DOHH2 (cell line): ENCODE data around the gene DOK7.

Experiments used
- H3F3A ChIP-seq: fragments of 200-600 bp; sonication (generic), shearing (Covaris generic); 2 replicates; pipeline ENCODE4 v1.6.0; 2016; ENCODE audit warnings: antibody characterized with exemption, mild to moderate bottlenecking; ENCODE audit not compliant: control insufficient read depth, insufficient read depth
- H3K27ac ChIP-seq: fragments of 200-600 bp; sonication (generic); 2 replicates; pipeline ENCODE4 v1.5.1; 2014; ENCODE audit warnings: low read depth, mild to moderate bottlenecking, low read length, moderate library complexity
- H3K27me3 ChIP-seq: fragments of 200-600 bp; sonication (generic); 2 replicates; pipeline ENCODE4 v1.6.1; 2014; ENCODE audit warnings: mild to moderate bottlenecking, low read length, mixed read lengths; ENCODE audit not compliant: control insufficient read depth
- H3K36me3 ChIP-seq: fragments of 200-600 bp; sonication (generic); 2 replicates; pipeline ENCODE4 v1.6.1; 2014; ENCODE audit warnings: mild to moderate bottlenecking, low read length, moderate library complexity, mixed read lengths; ENCODE audit not compliant: control insufficient read depth
- H3K4me1 ChIP-seq: fragments of 200-600 bp; sonication (generic); 2 replicates; pipeline ENCODE4 v1.6.1; 2014; ENCODE audit warnings: mild to moderate bottlenecking, low read length, mixed read lengths; ENCODE audit not compliant: control insufficient read depth
- H3K4me2 ChIP-seq: fragments of 200-600 bp; sonication (generic); 2 replicates; pipeline ENCODE4 v1.6.0; 2014; ENCODE audit warnings: mild to moderate bottlenecking, low read length, moderate library complexity
- H3K4me3 ChIP-seq: fragments of 200-600 bp; sonication (generic); 2 replicates; pipeline ENCODE4 v1.5.1; 2014; ENCODE audit warnings: mild to moderate bottlenecking, low read length, mixed read lengths
- H3K79me2 ChIP-seq: fragments of 200-600 bp; sonication (generic); 2 replicates; pipeline ENCODE4 v1.6.1; 2014; ENCODE audit warnings: mild to moderate bottlenecking, low read length, mixed read lengths; ENCODE audit not compliant: control insufficient read depth
- H3K9me2 ChIP-seq: fragments of 200-600 bp; sonication (generic); replicated peaks from 2 replicates; pipeline ENCODE4 v1.6.1; 2014; ENCODE audit warnings: mild to moderate bottlenecking, low read length, mixed read lengths; ENCODE audit not compliant: control insufficient read depth
- H3K9me3 ChIP-seq: fragments of 200-600 bp; sonication (generic); 2 replicates; pipeline ENCODE4 v1.6.1; 2014; ENCODE audit warnings: antibody characterized with exemption, low read length, mixed read lengths; ENCODE audit not compliant: control insufficient read depth, insufficient read depth
- H4K20me1 ChIP-seq: fragments of 200-600 bp; sonication (generic); 2 replicates; pipeline ENCODE4 v1.6.0; 2014; ENCODE audit warnings: low read depth, mild to moderate bottlenecking, antibody characterized with exemption, low read length, moderate library complexity; ENCODE audit not compliant: control insufficient read depth, insufficient read depth
- CTCF ChIP-seq: fragments of 200-600 bp; sonication (generic); IDR thresholded peaks from one replicate; pipeline ENCODE4 v1.5.1; 2014; ENCODE audit warnings: antibody characterized with exemption, mild to moderate bottlenecking, low read depth, low read length; ENCODE audit not compliant: poor library complexity, severe bottlenecking
- EZH2phosphoT487 ChIP-seq: fragments of 200-600 bp; sonication (generic); IDR thresholded peaks from 2 replicates; pipeline ENCODE4 v1.6.1; 2017; ENCODE audit warnings: borderline replicate concordance, mild to moderate bottlenecking, antibody characterized with exemption, low read length, moderate library complexity, mixed read lengths

DOK7 gene

GRCh38 chr4:3436798-3437581, 26.1 kb upstream of the DOK7 start:
- H3K79me2 ChIP-seq: no peaks in the 10 kb centered on the region

GRCh38 chr4:3437582-3437936, 25.5 kb upstream of the DOK7 start:
- TF ChIP-seq CTCF (no peak), EZH2phosphoT487 (no peak)
- no peaks in the 10 kb centered on the region for H3K4me1 ChIP-seq
- no peak overlapping the region for H3K4me3 ChIP-seq
- H3K79me2 ChIP-seq: no peaks in the 10 kb centered on the region
- H3F3A ChIP-seq: no peaks in the 10 kb centered on the region
- no peaks in the 10 kb centered on the region for H3K9me3 ChIP-seq
- no peaks in the 10 kb centered on the region for H3K36me3 ChIP-seq
- no peaks in the 10 kb centered on the region for H3K27me3 ChIP-seq
- H4K20me1 ChIP-seq: no peaks in the 10 kb centered on the region
- H3K4me2 ChIP-seq: no peak overlapping the region
- H3K27ac ChIP-seq: no peak overlapping the region
- no peaks in the 10 kb centered on the region for H3K9me2 ChIP-seq

More at GRCh38 chr4:3436798-3437581, 26.1 kb upstream of the DOK7 start:
- no peaks in the 10 kb centered on the region for H3K27me3 ChIP-seq
- no peak for TF ChIP-seq CTCF
- TF ChIP-seq EZH2phosphoT487: no peak
- H3K9me2 ChIP-seq: no peaks in the 10 kb centered on the region
- no peak overlapping the region for H3K4me3 ChIP-seq
- no peak overlapping the region for H3K4me2 ChIP-seq
- no peaks in the 10 kb centered on the region for H4K20me1 ChIP-seq
- no peak overlapping the region for H3K27ac ChIP-seq
- H3K4me1 ChIP-seq: no peaks in the 10 kb centered on the region
- no peaks in the 10 kb centered on the region for H3F3A ChIP-seq
- H3K36me3 ChIP-seq: no peaks in the 10 kb centered on the region
- no peaks in the 10 kb centered on the region for H3K9me3 ChIP-seq

- Histone ChIP-seq H3K4me3 (no peak overlapping the region), H3K4me2 (no peak overlapping the region), H3F3A (no peaks in the 10 kb centered on the region), H3K9me3 (no peaks in the 10 kb centered on the region), H3K4me1 (no peaks in the 10 kb centered on the region), H3K9me2 (no peaks in the 10 kb centered on the region), H3K79me2 (no peaks in the 10 kb centered on the region), H3K36me3 (no peaks in the 10 kb centered on the region), H4K20me1 (no peaks in the 10 kb centered on the region), H3K27me3 (no peaks in the 10 kb centered on the region), H3K27ac (no peak overlapping the region)
- TF ChIP-seq EZH2phosphoT487: no peak
Measured at GRCh38 chr4:3437998-3438846, 24.9 kb upstream of the DOK7 start.

- Histone ChIP-seq H3K27me3 (no peaks in the 10 kb centered on the region), H4K20me1 (no peaks in the 10 kb centered on the region), H3F3A (no peaks in the 10 kb centered on the region), H3K36me3 (no peaks in the 10 kb centered on the region), H3K4me1 (no peaks in the 10 kb centered on the region), H3K4me2 (no peak overlapping the region), H3K27ac (no peak overlapping the region), H3K4me3 (no peak overlapping the region), H3K9me2 (no peaks in the 10 kb centered on the region), H3K79me2 (no peaks in the 10 kb centered on the region), H3K9me3 (no peaks in the 10 kb centered on the region)
- TF ChIP-seq EZH2phosphoT487 (no peak), CTCF (no peak)
Measured at GRCh38 chr4:3438847-3439180, 24.3 kb upstream of the DOK7 start.
